GM18909 (cell line): ENCODE measurements around the gene ZBTB39.

Source experiments
- ATAC-seq: cut with Tn5 transposase; IDR thresholded peaks from one replicate; pipeline ENCODE4 v1.9.1; 2021; ENCODE audit warnings: mild to moderate bottlenecking; ENCODE audit not compliant: unreplicated experiment, poor library complexity

The ZBTB39 gene

GRCh38 chr12:56951582-56952339 lies 54.6 kb downstream of the ZBTB39 start:
- ATAC-seq = no peak

- ATAC-seq = no peak
Measured at GRCh38 chr12:56948881-56949280, 57.5 kb downstream of the ZBTB39 start.
